Adrenal gland (tissue), 12 donors: ENCODE measurements around the gene AGPAT1. TPM values are rescaled to one million over a fixed set of nuclear protein-coding genes. Genes with fewer than 3 reads are reported as not detected.

ENCODE experiments used
- DNase-seq, 7 donors: peaks; one replicate each; pipeline ENCODE4 v3.0.0-alpha.2; 2019 to 2020
- H3K27ac ChIP-seq, 5 donors: fragments of 200-600 bp; sonication (generic) in 4 of 5; 1 replicate in 3 of 5; 2 replicates in 2 of 5; pipeline versions ENCODE4 v1.5.1 to v1.8.0; 2016 to 2020; ENCODE audit warnings: mild to moderate bottlenecking in 1 of 5
- H3K27me3 ChIP-seq: fragments of 200-600 bp; 2 replicates; pipeline ENCODE4 v1.8.0; 2021
- H3K36me3 ChIP-seq, 2 donors: fragments of 200-600 bp; replicated peaks in 1 of 2; 1 replicate in 1 of 2; 2 replicates in 1 of 2; pipeline versions ENCODE4 v1.5.1 to v1.8.0; 2018 to 2022
- H3K4me1 ChIP-seq, 2 donors: fragments of 200-600 bp; replicated peaks in 1 of 2; 1 replicate in 1 of 2; 2 replicates in 1 of 2; pipeline versions ENCODE4 v1.5.1 to v1.8.0; 2018 to 2021
- H3K4me3 ChIP-seq, 4 donors: fragments of 200-600 bp; sonication (generic) in 3 of 4; one replicate each; pipeline ENCODE4 v1.5.1; 2016 to 2018
- H3K9me3 ChIP-seq, 3 donors: fragments of 200-600 bp; sonication (generic) in 1 of 3; replicated peaks in 1 of 3; 1 replicate in 2 of 3; 2 replicates in 1 of 3; pipeline versions ENCODE4 v1.5.1 to v1.8.0; 2016 to 2021
- POLR2A ChIP-seq, 2 donors: fragments of 450-650 bp; IDR thresholded peaks; one replicate each; pipeline ENCODE4 v1.6.1; 2017; ENCODE audit warnings: antibody characterized with exemption in 2 of 2, mild to moderate bottlenecking in 2 of 2, moderate library complexity in 1 of 2
- WGBS, 4 donors: extraction: QIAGEN DNeasy Blood & Tissue Kit in 2 of 4; methylation state at CpG; one replicate each; pipeline versions ENCODE4 v1.1.5 to v1.1.7; 2013 to 2017; 5-methylcytosine and 5-hydroxymethylcytosine counted together
- intact Hi-C, 2 donors: fragments of 100-400 bp; cut with DNase I; formaldehyde crosslinking; loops; one replicate each; pipeline versions ENCODE4 v1.14.1 to v1.15.0; 2022 to 2023
- polyA plus RNA-seq, 3 donors: library from polyadenylated mRNA; stranded (reverse); fragments of 200-250 nt in 2 of 3; fragments of 350-450 nt in 1 of 3; fragmentation: Illumina TruSeq in 1 of 3; extraction: RNeasy Lipid Tissue Mini Kit (QIAGEN cat#74804) in 1 of 3; gene quantifications; one replicate each; pipeline ENCODE4 v1.2.3, GENCODE V29; 2013 to 2014
- total RNA-seq, 9 donors: library from RNA; depleted of rRNA in 4 of 9; stranded (reverse); fragments of >200 nt in 4 of 9; fragments of 120-200 nt in 1 of 9; fragmentation: NEBNext Ultra II Directional in 1 of 9; extraction: Animal tissue kit (Norgen Biotek cat#: 25700) in 1 of 9; gene quantifications; one replicate each; pipeline versions ENCODE4 v1.1.0 to v1.2.4, GENCODE V29; 2013 to 2023
- TF ChIP-seq, protein P1 (sequence below), 6 experiments: fragments of 450-650 bp in 4 of 6; fragments of 200-600 bp in 2 of 6; sonication (generic) in 1 of 6; IDR thresholded peaks; 1 replicate in 5 of 6; 2 replicates in 1 of 6; pipeline versions ENCODE4 v1.5.1 to v1.8.0; 2016 to 2021; ENCODE audit warnings: antibody characterized with exemption in 6 of 6, mild to moderate bottlenecking in 2 of 6, moderate library complexity in 1 of 6
- donor health status: healthy with polysubstance abuse.
- donor health status: Bipolar disorder and iron deficiency.
- donor health status: DM: yes; HTN: yes; CAD: no.
- donor health status: DM: no; HTN: no; CAD: no.
- donor health status: DM: no; HTN: no; CAD: no.
- donor health status: DM: yes; HTN: yes; CAD: no.

AGPAT1 gene
- total and polyA plus RNA-seq, 12 donors = 51.9 to 91.9 (median 68.5) TPM

DNA sequence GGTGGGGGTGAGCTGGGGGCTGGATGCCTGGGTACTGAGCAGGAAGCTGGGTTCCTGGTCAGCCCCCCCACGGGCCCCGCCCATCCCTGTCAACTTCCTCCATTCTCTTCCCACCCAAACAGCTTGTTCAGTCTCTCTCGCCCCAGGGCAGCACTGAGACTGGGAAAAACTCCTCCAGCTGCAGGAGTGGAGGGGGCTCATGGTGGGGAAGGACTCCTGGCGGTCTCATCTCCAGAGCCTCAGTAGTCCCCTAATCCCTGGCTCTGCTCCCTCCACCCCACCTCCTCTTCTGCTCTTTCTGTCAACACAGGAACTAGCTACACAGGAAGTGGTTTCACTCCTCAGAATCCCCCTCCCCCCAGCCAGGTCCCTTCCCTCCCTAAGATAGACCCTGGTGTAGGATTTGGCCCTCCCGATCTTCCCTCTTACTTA lies 16.7 kb upstream of the AGPAT1 start, which contains the start of gene GPSM3:
GPSM3 (minus strand) TSS at position 36 of the 432 bp plus-strand sequence. CDS start 130 bp downstream, outside the sequence.
- intact Hi-C loops = loop anchor here in 1 of 2 donors (5.0 kb wide), 1 partner anchor 80 kb away; no protein-coding TSS in a partner anchor
- peak in 4 of 7 donors; percentile 22 to 50 (median 48) for DNase-seq

DNA sequence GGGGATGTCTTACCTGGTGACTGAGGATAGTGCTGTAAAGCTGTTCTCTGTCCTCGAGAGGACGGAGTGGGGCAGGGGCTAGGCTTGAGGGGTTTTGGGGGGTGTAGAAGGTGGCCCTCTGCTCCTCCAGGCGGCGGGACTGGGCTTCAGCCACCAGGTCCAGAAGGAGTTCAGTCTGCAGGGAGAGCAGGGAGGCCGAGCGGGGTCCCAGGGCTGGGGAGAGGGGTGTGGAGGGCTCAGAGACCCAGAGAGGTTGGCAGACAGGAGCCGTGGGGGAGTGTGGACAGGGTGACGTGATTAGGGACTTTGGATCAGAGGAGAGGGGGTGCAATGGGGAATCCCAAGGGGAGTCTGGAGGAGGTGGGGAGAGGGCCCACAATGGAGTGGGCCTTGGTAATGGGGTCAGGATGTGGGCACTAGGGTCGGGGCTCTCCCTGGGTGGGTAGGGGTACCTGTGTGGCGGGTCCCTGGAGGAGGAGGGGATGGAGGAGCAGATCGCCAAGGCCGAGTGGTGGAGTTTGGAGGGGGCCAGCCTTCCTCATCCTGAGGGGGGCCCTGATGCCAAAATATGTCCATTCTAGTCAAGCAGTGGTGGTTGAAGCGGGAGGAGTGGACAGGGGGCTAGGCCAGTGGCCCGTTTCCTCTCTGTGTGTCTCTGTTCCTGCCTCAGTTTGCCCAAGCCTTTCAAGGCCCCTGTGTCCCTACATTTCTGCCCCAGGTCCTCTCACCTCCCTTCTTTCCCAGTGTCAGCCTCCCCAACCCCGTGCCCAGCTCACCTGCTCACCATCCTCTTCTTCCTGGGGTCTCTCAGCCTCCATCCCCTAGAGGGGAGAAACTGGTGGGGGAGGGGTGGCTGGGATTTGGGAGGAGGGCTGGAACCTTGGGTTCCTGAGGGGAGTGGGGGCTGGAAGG lies 16.1 kb upstream of the AGPAT1 start:
- peak in 2 of 7 donors; percentile 27 for DNase-seq
- peaks cover 0 to 12% of the 10 kb centered on the region in 2 donors for H3K36me3 ChIP-seq
- peaks cover 22 to 48% of the 10 kb centered on the region in 2 donors for H3K4me1 ChIP-seq
- no peaks in the 10 kb centered on the region for H3K9me3 ChIP-seq
- WGBS, 4 donors = 65 to 73% (median 71%) methylated on average over 13 to 15 of the region's 15 CpGs
- TF ChIP-seq, protein P1, sequence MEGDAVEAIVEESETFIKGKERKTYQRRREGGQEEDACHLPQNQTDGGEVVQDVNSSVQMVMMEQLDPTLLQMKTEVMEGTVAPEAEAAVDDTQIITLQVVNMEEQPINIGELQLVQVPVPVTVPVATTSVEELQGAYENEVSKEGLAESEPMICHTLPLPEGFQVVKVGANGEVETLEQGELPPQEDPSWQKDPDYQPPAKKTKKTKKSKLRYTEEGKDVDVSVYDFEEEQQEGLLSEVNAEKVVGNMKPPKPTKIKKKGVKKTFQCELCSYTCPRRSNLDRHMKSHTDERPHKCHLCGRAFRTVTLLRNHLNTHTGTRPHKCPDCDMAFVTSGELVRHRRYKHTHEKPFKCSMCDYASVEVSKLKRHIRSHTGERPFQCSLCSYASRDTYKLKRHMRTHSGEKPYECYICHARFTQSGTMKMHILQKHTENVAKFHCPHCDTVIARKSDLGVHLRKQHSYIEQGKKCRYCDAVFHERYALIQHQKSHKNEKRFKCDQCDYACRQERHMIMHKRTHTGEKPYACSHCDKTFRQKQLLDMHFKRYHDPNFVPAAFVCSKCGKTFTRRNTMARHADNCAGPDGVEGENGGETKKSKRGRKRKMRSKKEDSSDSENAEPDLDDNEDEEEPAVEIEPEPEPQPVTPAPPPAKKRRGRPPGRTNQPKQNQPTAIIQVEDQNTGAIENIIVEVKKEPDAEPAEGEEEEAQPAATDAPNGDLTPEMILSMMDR (IDR thresholded peaks at IDR 0.05) = no peak
- no peak for TF ChIP-seq POLR2A (IDR thresholded peaks at IDR 0.05)
- peak overlapping the region in 1 of 4 donors; percentile 29 for H3K4me3 ChIP-seq
- intact Hi-C loops = loop anchor here in 1 of 2 donors (5.0 kb wide), 1 partner anchor 80 kb away; no protein-coding TSS in a partner anchor
- H3K27ac ChIP-seq = peak overlapping the region in 3 of 5 donors; percentile 33 to 94 (median 79)
- H3K27me3 ChIP-seq = no peaks in the 10 kb centered on the region

More for the DNA sequence above, 16.7 kb upstream of the AGPAT1 start, which contains the start of gene GPSM3:
- Histone ChIP-seq H3K36me3 (peaks cover 0 to 6% of the 10 kb centered on the region in 2 donors), H3K9me3 (no peaks in the 10 kb centered on the region), H3K27me3 (no peaks in the 10 kb centered on the region), H3K4me1 (peaks cover 22 to 51% of the 10 kb centered on the region in 2 donors), H3K4me3 (peak within 1 kb of the TSS in 1 of 4 donors; percentile 29), H3K27ac (peak within 1 kb of the TSS in 3 of 5 donors; percentile 33 to 94 (median 79))
- 49 to 64% (median 50%) methylated on average over 3 to 5 of the region's 5 CpGs for WGBS, 4 donors
- TF ChIP-seq, protein P1 (IDR thresholded peaks at IDR 0.05) = no peak
- TF ChIP-seq POLR2A (IDR thresholded peaks at IDR 0.05) = no peak

DNA sequence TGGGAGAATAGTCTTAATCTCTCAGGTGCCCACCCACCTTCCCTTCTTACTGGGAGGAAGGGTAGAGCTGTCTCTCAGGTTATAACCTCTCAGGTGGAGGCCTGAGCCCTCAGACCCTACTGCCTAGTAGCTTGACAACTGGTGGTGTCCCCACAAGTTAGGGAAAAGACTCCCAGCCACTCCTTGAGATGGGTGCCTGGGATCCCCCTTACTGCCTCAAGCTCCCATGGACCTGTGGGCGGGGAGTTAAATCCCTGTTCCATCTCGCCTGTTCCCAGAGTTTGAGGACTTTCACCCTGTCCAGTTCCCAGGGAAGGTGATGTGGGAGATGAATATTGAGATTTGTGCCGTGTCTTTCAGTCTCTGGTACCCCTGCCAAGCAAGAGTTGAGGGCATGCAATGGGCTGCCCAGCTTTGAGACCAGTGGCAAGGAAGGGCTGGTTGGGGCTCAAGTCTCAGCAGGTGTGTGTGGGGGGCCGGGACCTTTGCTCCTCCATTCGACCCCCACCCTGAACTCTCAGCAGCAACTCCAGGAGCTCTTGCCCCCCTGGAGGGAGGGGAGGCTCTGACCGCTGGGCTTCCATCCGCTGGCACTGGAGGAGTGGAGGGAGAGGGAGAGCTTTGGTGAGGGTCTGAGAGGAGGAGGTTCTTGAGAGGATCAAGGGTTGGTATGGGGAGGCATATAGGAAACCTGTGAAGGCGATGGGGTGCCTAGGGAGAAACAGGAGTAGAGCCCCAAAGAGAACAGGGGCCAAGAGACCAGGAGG lies 15.2 kb upstream of the AGPAT1 start:
- no peaks in the 10 kb centered on the region for H3K27me3 ChIP-seq
- 77 to 85% (median 82%) methylated on average over 6 to 8 of the region's 8 CpGs for WGBS, 4 donors
- H3K9me3 ChIP-seq = no peaks in the 10 kb centered on the region
- H3K27ac ChIP-seq = peak overlapping the region in 4 of 5 donors; percentile 88 to 96 (median 92)
- peak in 2 of 7 donors; percentile 19 to 20 for DNase-seq
- peaks cover 16 to 50% of the 10 kb centered on the region in 2 donors for H3K4me1 ChIP-seq
- no peak for TF ChIP-seq POLR2A (IDR thresholded peaks at IDR 0.05)
- TF ChIP-seq, protein P1 (IDR thresholded peaks at IDR 0.05) = no peak
- intact Hi-C loops = loop anchor here in 1 of 2 donors (5.0 kb wide), 1 partner anchor 79 kb away; no protein-coding TSS in a partner anchor
- H3K36me3 ChIP-seq = peaks cover 0 to 21% of the 10 kb centered on the region in 2 donors
- peak overlapping the region in 1 of 4 donors; percentile 82 for H3K4me3 ChIP-seq
